Muscle of arm (tissue), 14 donors: ENCODE measurements around the gene MADCAM1. TPM values are rescaled to one million over a fixed set of nuclear protein-coding genes. Genes with fewer than 3 reads are reported as not detected.
"Not testable (repeated sequence)": the region's sequence is repeated elsewhere in the genome, so short reads cannot be mapped to it uniquely, and the experiment has no call there.

Experiments
- DNase-seq: peaks from one replicate; pipeline ENCODE4 v3.0.0-alpha.2; 2013
- long read RNA-seq, 11 donors: transcript quantifications; one replicate each; lab custom pipeline, GENCODE V29; 2026
- polyA plus RNA-seq, 12 donors: library from polyadenylated mRNA; unstranded; fragments of 120-200 nt; gene quantifications; one replicate each; pipeline ENCODE4 v1.2.1, GENCODE V29; 2013; ENCODE audit not compliant: insufficient read length in 12 of 12

The MADCAM1 gene
- 10 to 100 TPM in 2 of 12 donors, 1 to 10 TPM in 9, not detected in 1; 3.8 to 24.5 (median 7.3) TPM for polyA plus RNA-seq
- long read RNA-seq, donor 1, partial matches to known transcripts, result 0 of 2 reads
- long read RNA-seq, donor 1, other reads (novel, unspliced or antisense), result 0 of 2 reads
- long read RNA-seq, donor 2, partial matches to known transcripts, result 0 of 3 reads
- long read RNA-seq, donor 2, other reads (novel, unspliced or antisense), result 0 of 3 reads
- long read RNA-seq, donor 3, result 0 reads
- long read RNA-seq, donor 4, result 0 reads
- long read RNA-seq, donor 5, partial matches to known transcripts, result 0 of 3 reads
- long read RNA-seq, donor 5, other reads (novel, unspliced or antisense), result 0 of 3 reads
- long read RNA-seq, donor 6, partial matches to known transcripts, result 0 of 1 reads
- long read RNA-seq, donor 6, other reads (novel, unspliced or antisense), result 0 of 1 reads
- long read RNA-seq, donor 7, partial matches to known transcripts, result 0 of 2 reads
- long read RNA-seq, donor 7, other reads (novel, unspliced or antisense), result 0 of 2 reads
- long read RNA-seq, donor 8, result 0 reads
- long read RNA-seq, donor 9, partial matches to known transcripts, result 0 of 3 reads
- long read RNA-seq, donor 9, other reads (novel, unspliced or antisense), result 0 of 3 reads
- long read RNA-seq, donor 10, result 0 reads
- long read RNA-seq, donor 11, partial matches to known transcripts, result 0 of 2 reads
- long read RNA-seq, donor 11, other reads (novel, unspliced or antisense), result 0 of 2 reads

DNA sequence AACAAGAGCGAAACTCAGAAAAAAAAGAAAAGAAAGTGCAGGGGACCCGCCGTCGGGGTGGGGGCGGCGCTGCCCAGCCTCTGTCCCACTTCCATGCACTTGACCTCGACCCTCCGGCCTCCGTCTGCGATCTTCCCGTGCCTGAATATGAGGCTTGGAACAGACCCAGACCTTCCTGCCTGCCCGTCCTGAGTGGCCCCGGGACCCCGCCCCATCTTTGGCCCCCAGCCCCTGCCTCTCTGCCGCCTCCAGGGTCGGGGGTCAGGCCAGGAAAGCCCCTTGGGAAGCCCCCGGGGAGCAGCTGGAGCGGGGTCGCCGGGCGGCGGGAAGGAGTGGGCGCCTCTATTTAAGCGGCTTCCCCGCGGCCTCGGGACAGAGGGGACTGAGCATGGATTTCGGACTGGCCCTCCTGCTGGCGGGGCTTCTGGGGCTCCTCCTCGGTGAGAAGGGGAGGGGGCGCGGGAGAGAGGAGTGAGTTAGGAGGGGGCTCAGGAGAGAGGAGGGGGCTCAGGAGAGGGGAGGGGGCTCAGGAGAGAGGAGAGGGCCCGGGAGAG is at the start of gene MADCAM1:
TSS of gene MADCAM1 (plus strand) at position 375 of the 554 bp plus-strand sequence. CDS start at position 389, 14 bp downstream.
- no peak for DNase-seq

GRCh38 chr19:447064-447426 is 49.2 kb upstream of the MADCAM1 start:
- no peak for DNase-seq

DNA sequence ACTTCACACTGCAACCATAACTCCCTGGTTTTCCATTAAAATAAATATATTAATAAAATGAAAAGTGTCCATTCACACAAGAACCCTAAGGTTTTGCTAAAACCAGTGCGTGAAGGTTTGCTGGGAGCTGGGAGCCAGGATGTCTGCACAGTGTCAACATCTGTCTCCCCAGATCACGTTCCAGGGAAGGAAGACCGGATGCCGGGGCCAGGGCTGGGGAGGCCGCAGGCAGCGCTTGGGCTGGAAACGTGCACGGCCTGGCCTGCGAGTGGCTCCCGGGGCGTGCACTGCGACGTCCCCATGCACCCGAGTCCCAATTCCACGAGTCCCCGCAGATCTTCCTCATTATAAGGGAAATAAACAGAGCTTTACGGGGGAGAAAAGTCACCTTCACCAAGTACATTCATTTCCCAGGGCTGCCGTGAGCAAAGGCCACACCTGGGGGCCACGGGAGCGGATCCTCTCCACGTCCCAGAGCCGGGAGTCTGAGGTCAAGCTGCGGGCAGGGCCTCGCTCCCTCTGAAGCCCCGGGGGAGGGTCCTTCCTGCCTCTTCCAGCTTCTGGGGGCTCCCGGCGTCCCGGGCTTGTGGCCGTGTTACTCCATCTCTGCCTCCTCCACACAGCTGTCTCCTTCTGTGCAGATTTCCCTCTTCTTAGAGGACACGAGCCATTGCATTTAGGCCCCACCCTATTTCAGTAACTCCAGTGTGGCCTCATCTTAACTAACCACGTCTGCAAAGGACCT is 48.3 kb upstream of the MADCAM1 start:
- peak; percentile 52 for DNase-seq

DNA sequence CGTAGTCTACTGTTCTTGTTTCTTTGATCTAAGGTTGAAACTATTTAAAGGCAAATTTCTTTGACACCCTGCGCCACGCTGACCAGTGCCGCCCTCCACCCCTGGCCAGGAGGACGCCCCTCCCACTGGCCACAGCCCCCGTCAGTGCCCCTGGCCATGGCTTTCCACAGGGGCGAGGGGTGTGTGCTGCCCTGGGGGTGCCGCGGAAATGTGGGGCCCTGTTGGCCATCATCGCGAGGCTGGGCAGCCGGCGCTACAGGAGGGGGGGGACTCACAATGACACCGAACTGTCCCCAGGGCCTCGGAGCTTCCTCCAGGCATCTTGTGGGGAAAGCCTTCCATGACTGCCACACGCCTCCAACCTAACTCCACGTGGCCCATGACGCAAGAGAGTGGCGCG is 46.4 kb upstream of the MADCAM1 start:
- DNase-seq, result no peak

GRCh38 chr19:450912-451481 is 45.3 kb upstream of the MADCAM1 start:
- not testable (repeated sequence) for DNase-seq

DNA sequence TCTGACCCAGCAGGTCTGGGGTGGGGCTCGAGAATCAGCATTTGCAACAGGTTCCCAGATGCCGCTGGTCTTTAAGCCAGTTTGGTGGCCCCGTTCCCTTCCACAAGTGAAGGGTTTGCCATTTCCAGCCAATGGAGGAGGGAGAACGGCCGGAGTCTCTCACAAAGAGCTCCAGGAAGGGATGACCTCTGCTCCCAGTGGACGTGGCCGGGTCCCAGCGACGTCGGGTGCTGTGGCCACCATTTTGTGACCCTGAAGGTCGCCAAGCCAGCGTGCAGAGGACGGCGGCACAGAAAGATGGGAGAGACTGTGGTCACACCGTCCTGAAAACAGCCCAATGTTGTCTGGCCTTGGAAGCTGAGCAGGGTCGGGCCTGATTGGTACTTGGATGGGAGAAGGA is 43.5 kb upstream of the MADCAM1 start:
- no peak for DNase-seq

DNA sequence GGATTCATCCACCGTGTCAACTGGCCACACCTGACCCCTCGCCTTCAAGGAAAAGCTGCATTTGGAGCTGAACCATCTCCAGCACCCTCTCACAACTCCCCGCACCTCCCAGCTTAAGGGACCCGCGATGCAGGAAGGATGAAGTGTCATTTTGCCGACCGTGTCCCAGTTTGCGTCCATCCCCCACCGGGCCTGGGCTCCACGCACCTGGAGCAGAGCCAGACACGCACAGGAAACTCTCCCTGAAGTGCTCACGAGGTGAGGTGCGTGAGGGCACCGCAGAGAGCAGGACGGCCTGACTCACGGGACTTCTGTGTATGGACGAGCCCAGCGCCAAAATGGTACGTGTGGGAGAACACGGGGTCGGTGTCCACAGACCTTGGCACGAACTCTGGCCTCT is 42.7 kb upstream of the MADCAM1 start:
- no peak for DNase-seq

DNA sequence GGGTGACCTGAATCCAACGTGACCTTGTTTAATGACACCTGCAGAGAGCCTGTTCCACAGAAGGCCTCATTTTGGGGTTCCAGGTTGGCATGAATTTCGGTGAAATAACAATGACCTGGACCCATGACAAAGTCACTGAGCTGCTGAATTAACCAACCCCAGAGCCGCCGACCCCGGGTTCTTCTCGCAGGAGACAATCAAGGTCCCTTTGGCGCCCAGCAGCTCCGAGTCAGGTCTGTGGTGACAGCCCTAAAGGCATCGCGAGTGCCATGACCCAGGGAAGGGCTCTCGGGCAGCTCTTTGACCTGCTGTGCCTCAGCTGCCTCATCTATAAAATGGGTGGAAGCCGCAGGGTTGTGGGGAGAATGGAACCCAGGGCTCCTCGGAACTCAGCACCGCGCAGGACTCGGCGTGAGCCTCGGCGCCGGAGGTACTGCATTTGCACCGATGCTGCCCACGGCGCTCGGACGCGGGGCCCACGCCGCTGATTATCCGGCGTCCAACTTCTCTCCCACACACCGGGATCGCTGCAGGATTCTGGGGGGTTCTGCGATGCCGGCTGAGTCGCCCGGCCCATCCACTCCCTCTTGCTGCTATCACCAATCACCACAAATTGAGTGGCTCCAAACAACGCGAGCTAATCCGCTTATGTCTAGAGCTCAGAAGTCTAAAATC is 41.1 kb upstream of the MADCAM1 start:
- no peak for DNase-seq

DNA sequence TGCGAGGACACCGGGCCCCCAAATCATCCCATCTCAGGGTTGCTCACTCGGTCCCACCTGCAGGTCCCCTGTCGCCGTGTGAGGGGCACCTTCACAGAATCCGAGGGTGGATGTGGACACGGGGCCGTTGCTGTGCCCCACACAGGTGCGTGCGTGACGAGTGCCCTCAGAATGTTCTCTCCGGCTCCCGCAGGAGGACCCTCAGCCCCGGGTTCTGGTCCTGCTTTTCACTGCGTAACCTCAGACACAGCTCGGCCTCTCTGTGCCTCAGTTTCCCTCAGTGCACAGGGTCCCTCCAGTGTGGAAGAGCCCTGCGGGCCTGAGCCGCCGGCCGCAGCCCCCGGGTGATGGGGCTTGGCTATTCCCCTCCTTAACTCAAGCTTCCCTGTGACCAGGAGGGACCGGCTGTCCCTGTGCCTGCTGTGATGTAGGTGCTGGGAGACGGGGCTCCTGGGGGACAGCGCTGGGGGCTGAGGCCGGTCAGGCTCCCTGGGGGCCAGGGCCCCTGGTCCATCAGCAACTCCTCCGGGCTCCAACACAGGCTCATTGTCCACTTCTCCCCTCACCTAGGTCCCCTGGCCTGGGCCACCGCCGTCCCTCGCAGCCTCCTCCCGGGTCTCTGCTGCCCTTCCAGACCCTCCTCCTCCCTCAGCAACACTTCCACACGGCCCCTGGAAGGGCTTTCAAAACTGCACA is 40.3 kb upstream of the MADCAM1 start:
- DNase-seq, result no peak

- DNase-seq, result no peak
Measured at GRCh38 chr19:456547-457110, 39.7 kb upstream of the MADCAM1 start.

- DNase-seq, result no peak
Measured at GRCh38 chr19:457636-458035, 38.6 kb upstream of the MADCAM1 start.

GRCh38 chr19:458091-459042 is 37.9 kb upstream of the MADCAM1 start:
- no peak for DNase-seq

DNA sequence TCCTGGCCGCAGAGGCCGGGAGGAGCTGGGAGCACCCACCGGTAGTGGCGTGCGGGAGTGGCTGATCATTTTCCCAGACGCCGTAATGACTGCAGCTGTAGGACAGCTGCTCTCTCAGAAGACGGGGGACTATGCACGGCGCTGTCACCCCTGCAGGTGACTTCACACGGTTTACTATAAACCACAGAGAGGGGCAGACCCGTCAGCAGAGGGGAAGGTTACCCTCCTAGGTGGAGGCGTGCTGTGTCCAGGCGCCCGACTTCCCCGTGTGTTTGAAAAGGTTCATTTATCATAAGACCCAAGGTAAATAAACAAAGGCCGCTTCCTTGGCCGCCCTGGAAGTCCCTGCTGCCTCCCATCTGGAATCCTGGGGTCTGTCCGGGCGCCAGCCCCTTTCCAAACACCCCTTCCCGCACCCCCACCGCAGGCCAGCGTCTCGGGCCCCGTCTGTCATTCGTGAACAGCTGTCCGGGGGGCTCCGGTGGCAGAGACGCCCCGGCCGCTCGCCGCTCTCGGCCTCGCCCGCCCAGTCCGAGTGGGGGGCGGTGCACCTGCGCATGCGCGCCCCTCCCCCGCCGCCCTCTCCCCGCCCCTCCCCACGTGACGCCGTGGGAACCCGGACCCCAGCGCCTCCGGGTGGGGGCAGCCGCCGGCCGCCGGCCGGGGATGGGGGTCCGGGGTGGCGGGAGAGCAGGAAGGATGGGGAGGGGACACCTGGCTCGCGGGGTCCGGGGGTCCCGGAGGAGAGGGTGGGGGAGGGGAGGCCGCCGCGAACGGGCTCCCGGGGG is 36.4 kb upstream of the MADCAM1 start:
- peak; percentile 82 for DNase-seq

GRCh38 chr19:460877-461720 is 35.2 kb upstream of the MADCAM1 start, which contains the start of gene SHC2:
Gene SHC2 (minus strand): TSS chr19:461033. CDS start chr19:460996, 37 bp downstream.
- DNase-seq, result peak; percentile 61

GRCh38 chr19:461721-462551 is 34.4 kb upstream of the MADCAM1 start:
- DNase-seq, result no peak
